HepG2 (cell line): ENCODE data around the gene ABCA3. TPM values are rescaled to one million over a fixed set of nuclear protein-coding genes. Genes with fewer than 3 reads are reported as not detected.

Experiments
- AGO1 ChIP-seq: fragments of 200-400 bp; formaldehyde crosslinking; IDR thresholded peaks from 2 replicates; pipeline ENCODE4 v1.6.1; 2017; ENCODE audit warnings: mild to moderate bottlenecking, low read depth, low read length, moderate library complexity; ENCODE audit not compliant: poor library complexity, severe bottlenecking
- CENPT ChIP-seq: sonication (generic); formaldehyde crosslinking; IDR thresholded peaks from 2 replicates; pipeline ENCODE4 v1.8.0; 2022; ENCODE audit warnings: low read depth, mild to moderate bottlenecking, moderate library complexity, missing genetic modification reagents
- MTF1 ChIP-seq: sonication (generic); formaldehyde crosslinking; IDR thresholded peaks from 2 replicates; pipeline ENCODE4 v1.5.0; 2020; ENCODE audit warnings: missing genetic modification reagents
- POLR2A ChIP-seq, 2 experiments: IDR thresholded peaks; 2 replicates each; pipeline ENCODE4 v1.6.1; 2011; ENCODE audit warnings: low read depth in 2 of 2, low read length in 2 of 2, mild to moderate bottlenecking in 1 of 2, moderate library complexity in 1 of 2; ENCODE audit not compliant: insufficient read depth in 1 of 2
- RBFOX2 ChIP-seq: fragments of 200-400 bp; formaldehyde crosslinking; IDR thresholded peaks from 2 replicates; pipeline ENCODE4 v1.6.1; 2017; ENCODE audit warnings: low read depth, mild to moderate bottlenecking, low read length
- RBM22 ChIP-seq: fragments of 200-400 bp; formaldehyde crosslinking; optimal IDR thresholded peaks from 2 replicates; pipeline ENCODE3; 2017; ENCODE audit warnings: mild to moderate bottlenecking, low read length, moderate library complexity
- TEF ChIP-seq: sonication (generic); formaldehyde crosslinking; IDR thresholded peaks from 2 replicates; pipeline ENCODE4 v1.5.0; 2020; ENCODE audit warnings: missing genetic modification reagents
- ZBTB10 ChIP-seq: sonication (generic); formaldehyde crosslinking; IDR thresholded peaks from 2 replicates; pipeline ENCODE4 v1.4.0; 2020; ENCODE audit warnings: missing genetic modification reagents, borderline replicate concordance
- ZHX1 ChIP-seq: sonication (generic); formaldehyde crosslinking; IDR thresholded peaks from 2 replicates; pipeline ENCODE4 v1.8.1; 2022; ENCODE audit warnings: low read depth, mild to moderate bottlenecking, missing genetic modification reagents
- ZNF768 ChIP-seq: sonication (generic); formaldehyde crosslinking; IDR thresholded peaks from 2 replicates; pipeline ENCODE4 v1.4.0; 2020; ENCODE audit warnings: missing genetic modification reagents
- ZNF878 ChIP-seq: sonication (generic); formaldehyde crosslinking; IDR thresholded peaks from 2 replicates; pipeline ENCODE4 v1.8.1; 2023; ENCODE audit warnings: mild to moderate bottlenecking, missing genetic modification reagents, moderate library complexity
- polyA plus RNA-seq, 8 experiments: library from polyadenylated mRNA; depleted of rRNA in 3 of 8; stranded (reverse) in 7 of 8; unstranded in 1 of 8; fragments of >200 nt; fragmentation: Illumina TruSeq in 4 of 8; extraction: Trizol in 4 of 8; gene quantifications; 2 replicates each; pipeline versions ENCODE4 v1.2.1 to v1.2.3, GENCODE V29; 2011 to 2016; ENCODE audit warnings: low read depth in 4 of 8, missing spikeins in 1 of 8, mixed read lengths in 1 of 8; ENCODE audit not compliant: insufficient read depth in 1 of 8
- total RNA-seq, 5 experiments: library from RNA; depleted of rRNA; stranded (reverse); fragments of >200 nt; fragmentation: Illumina TruSeq; extraction: Trizol; gene quantifications; 2 replicates each; pipeline ENCODE4 v1.2.3, GENCODE V29; 2016; ENCODE audit warnings: low read depth in 1 of 5

Gene ABCA3
- total and polyA plus RNA-seq, 2 of the 13 experiments (the other 11 are each of a cell fraction or from before 2014, with no cell fraction given): 0.60 to 1.5 TPM

- 0 out of 2 replicates have a peak, but pooled peaks have one; percentile 32 for TF ChIP-seq ZHX1
- TF ChIP-seq ZNF768 (CRISPR knock-in tag): no peak
- TF ChIP-seq RBM22: peak; percentile 19
- 0 out of 4 replicates have a peak, but pooled peaks of 1 of the 2 experiments have one; percentile 12 for TF ChIP-seq POLR2A (IDR thresholded peaks at IDR 0.05; ENCODE audit: insufficient read depth in 1 of 2, low read depth in 2 of 2, low read length in 2 of 2)
- no peak for TF ChIP-seq TEF
- no peak for TF ChIP-seq MTF1 (CRISPR knock-in tag)
- no peak for TF ChIP-seq CENPT (CRISPR knock-in tag)
- peak; percentile 34; the same call in 1 of the 2 replicates for TF ChIP-seq RBFOX2
- TF ChIP-seq ZBTB10: no peak
- peak; percentile 27 for TF ChIP-seq AGO1
- no peak for TF ChIP-seq ZNF878 (CRISPR knock-in tag)
Observed at GRCh38 chr16:2238838-2239675, 101.5 kb downstream of the ABCA3 start (continued).
